D341Med (cell line): Measurements from ENCODE around the gene FHIT.
"Not testable (repeated sequence)": the region's sequence is repeated elsewhere in the genome, so short reads cannot be mapped to it uniquely, and the experiment has no call there.

ENCODE experiments used
- DNase-seq: peaks from one replicate; pipeline ENCODE4 v3.0.0; 2012; ENCODE audit warnings: low spot score

Gene FHIT

GRCh38 chr3:60555686-60556354 is 695.4 kb downstream of the FHIT start:
- no peak for DNase-seq

GRCh38 chr3:60553144-60553543 is 698.1 kb downstream of the FHIT start:
- DNase-seq = no peak

GRCh38 chr3:60552581-60552980 is 698.7 kb downstream of the FHIT start:
- DNase-seq = no peak

GRCh38 chr3:60551455-60552209 is 699.6 kb downstream of the FHIT start:
- no peak for DNase-seq

- no peak for DNase-seq
Measured at GRCh38 chr3:60549863-60550262, 701.4 kb downstream of the FHIT start.

GRCh38 chr3:60542995-60543394 is 708.3 kb downstream of the FHIT start:
- no peak for DNase-seq

- DNase-seq = not testable (repeated sequence)
Measured at GRCh38 chr3:60539394-60539793, 711.9 kb downstream of the FHIT start.

- DNase-seq = no peak
Measured at GRCh38 chr3:60536420-60536819, 714.8 kb downstream of the FHIT start.

- no peak for DNase-seq
Measured at GRCh38 chr3:60531759-60532158, 719.5 kb downstream of the FHIT start.

GRCh38 chr3:60528651-60529050 is 722.6 kb downstream of the FHIT start:
- no peak for DNase-seq

GRCh38 chr3:60523536-60523935 is 727.7 kb downstream of the FHIT start:
- no peak for DNase-seq

- no peak for DNase-seq
Measured at GRCh38 chr3:60517134-60517533, 734.1 kb downstream of the FHIT start.

GRCh38 chr3:60514866-60515265 is 736.4 kb downstream of the FHIT start:
- DNase-seq = no peak

- DNase-seq = no peak
Measured at GRCh38 chr3:60514085-60514649, 737.1 kb downstream of the FHIT start.

- no peak for DNase-seq
Measured at GRCh38 chr3:60513241-60513640, 738.0 kb downstream of the FHIT start.

- no peak for DNase-seq
Measured at GRCh38 chr3:60512506-60512905, 738.7 kb downstream of the FHIT start.

- no peak for DNase-seq
Measured at GRCh38 chr3:60509471-60509870, 741.8 kb downstream of the FHIT start.

- DNase-seq = no peak
Measured at GRCh38 chr3:60504827-60505457, 746.3 kb downstream of the FHIT start.

GRCh38 chr3:60501314-60501713 is 749.9 kb downstream of the FHIT start:
- DNase-seq = no peak

GRCh38 chr3:60497902-60498301 is 753.4 kb downstream of the FHIT start:
- DNase-seq = no peak

GRCh38 chr3:60490992-60491391 is 760.3 kb downstream of the FHIT start:
- DNase-seq = no peak

GRCh38 chr3:60475096-60475495 is 776.2 kb downstream of the FHIT start:
- no peak for DNase-seq

GRCh38 chr3:60469481-60469880 is 781.8 kb downstream of the FHIT start:
- no peak for DNase-seq
